GM20000 (cell line): Measurements from ENCODE around the gene SP3.

Source experiments
- DNase-seq: peaks from one replicate; pipeline ENCODE4 v3.0.0; 2012; ENCODE audit warnings: low spot score
- CTCF ChIP-seq: IDR thresholded peaks from 2 replicates; pipeline ENCODE4 v1.5.1; 2012; ENCODE audit warnings: mild to moderate bottlenecking, control low read depth; ENCODE audit errors: extremely low read depth, missing control alignments

Gene SP3

GRCh38 chr2:174003720-174004695, 38.8 kb upstream of the SP3 start:
- TF ChIP-seq CTCF: no peak
- DNase-seq: no peak

GRCh38 chr2:174002679-174003078, 37.5 kb upstream of the SP3 start:
- no peak for DNase-seq
- TF ChIP-seq CTCF: no peak

GRCh38 chr2:174001107-174001506, 35.9 kb upstream of the SP3 start:
- no peak for TF ChIP-seq CTCF
- no peak for DNase-seq

GRCh38 chr2:173999724-174000123, 34.6 kb upstream of the SP3 start:
- no peak for DNase-seq
- no peak for TF ChIP-seq CTCF

- no peak for TF ChIP-seq CTCF
Observed at GRCh38 chr2:173999272-173999671, 34.1 kb upstream of the SP3 start.

GRCh38 chr2:173998386-173998785, 33.2 kb upstream of the SP3 start:
- DNase-seq: no peak
- no peak for TF ChIP-seq CTCF

More at GRCh38 chr2:173999272-173999671, 34.1 kb upstream of the SP3 start:
- no peak for DNase-seq

- TF ChIP-seq CTCF: no peak
- no peak for DNase-seq
Observed at GRCh38 chr2:173997753-173998152, 32.6 kb upstream of the SP3 start.
